A673 (cell line): ENCODE results near the gene LNX1.

ENCODE experiments used
- EZH2 ChIP-seq: fragments of 200-600 bp; sonication (generic); IDR thresholded peaks from 2 replicates; pipeline ENCODE4 v1.6.1; 2017; ENCODE audit warnings: borderline replicate concordance, low read depth, mild to moderate bottlenecking, mixed read lengths, antibody characterized with exemption, low read length; ENCODE audit not compliant: poor library complexity, severe bottlenecking
- TF ChIP-seq, protein P1 (sequence below): fragments of 300-800, 200-600 bp; sonication (generic); conservative IDR thresholded peaks from 2 replicates; pipeline ENCODE4 v1.5.1; 2017; ENCODE audit warnings: low read depth, mild to moderate bottlenecking, antibody characterized with exemption, low read length, moderate library complexity, mixed read lengths

DNA sequence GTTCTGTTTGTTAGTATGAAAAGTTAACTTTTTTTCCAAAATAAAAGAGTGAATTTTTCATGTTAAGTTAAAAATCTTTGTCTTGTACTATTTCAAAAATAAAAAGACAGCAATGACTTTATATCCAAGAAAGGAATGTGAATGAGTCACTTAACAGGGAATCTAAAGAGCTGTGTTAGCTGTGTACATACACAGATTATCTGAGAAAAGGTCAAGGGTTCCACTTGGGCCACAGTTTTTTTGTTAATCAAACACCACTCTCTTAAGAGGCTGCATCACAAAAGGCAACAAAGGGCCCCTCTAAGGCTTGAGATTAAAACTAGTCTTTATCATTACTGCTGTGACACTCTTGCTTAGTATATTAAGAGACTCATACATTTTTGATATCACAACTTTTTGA is 131.7 kb downstream of the LNX1 start:
- TF ChIP-seq, protein P1, sequence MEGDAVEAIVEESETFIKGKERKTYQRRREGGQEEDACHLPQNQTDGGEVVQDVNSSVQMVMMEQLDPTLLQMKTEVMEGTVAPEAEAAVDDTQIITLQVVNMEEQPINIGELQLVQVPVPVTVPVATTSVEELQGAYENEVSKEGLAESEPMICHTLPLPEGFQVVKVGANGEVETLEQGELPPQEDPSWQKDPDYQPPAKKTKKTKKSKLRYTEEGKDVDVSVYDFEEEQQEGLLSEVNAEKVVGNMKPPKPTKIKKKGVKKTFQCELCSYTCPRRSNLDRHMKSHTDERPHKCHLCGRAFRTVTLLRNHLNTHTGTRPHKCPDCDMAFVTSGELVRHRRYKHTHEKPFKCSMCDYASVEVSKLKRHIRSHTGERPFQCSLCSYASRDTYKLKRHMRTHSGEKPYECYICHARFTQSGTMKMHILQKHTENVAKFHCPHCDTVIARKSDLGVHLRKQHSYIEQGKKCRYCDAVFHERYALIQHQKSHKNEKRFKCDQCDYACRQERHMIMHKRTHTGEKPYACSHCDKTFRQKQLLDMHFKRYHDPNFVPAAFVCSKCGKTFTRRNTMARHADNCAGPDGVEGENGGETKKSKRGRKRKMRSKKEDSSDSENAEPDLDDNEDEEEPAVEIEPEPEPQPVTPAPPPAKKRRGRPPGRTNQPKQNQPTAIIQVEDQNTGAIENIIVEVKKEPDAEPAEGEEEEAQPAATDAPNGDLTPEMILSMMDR = no peak
- TF ChIP-seq EZH2 = no peak
